Caco-2 (cell line): ENCODE measurements around the gene LDB1. TPM values are rescaled to one million over a fixed set of nuclear protein-coding genes. Genes with fewer than 3 reads are reported as not detected.

Experiments used
- BruUV-seq: library from RNA; stranded (reverse); fragments of 400-500 nt; replicated peaks from 2 replicates; lab custom pipeline; 2021; lab: Mats Ljungman, UMichigan
- CTCF ChIA-PET: fragments of 300-600 bp; sonication (Branson Sonifier 250); formaldehyde crosslinking; loops from one replicate; lab custom pipeline; 2022; ENCODE audit warnings: antibody characterized with exemption; lab: Charles Lee
- POLR2A ChIA-PET: fragments of 300-600 bp; sonication (Branson Sonifier 250); formaldehyde crosslinking; loops from one replicate; lab custom pipeline; 2022; ENCODE audit warnings: antibody characterized with exemption; lab: Charles Lee
- DNase-seq, 2 experiments: peaks; one replicate each; pipeline versions ENCODE4 v3.0.0 to v3.0.0-alpha.2; 2020 to 2022
- H3K27me3 ChIP-seq: replicated peaks from 2 replicates; pipeline ENCODE4 v1.6.0; 2011; ENCODE audit warnings: low read length; ENCODE audit not compliant: control insufficient read depth, insufficient read depth
- H3K36me3 ChIP-seq: 2 replicates; pipeline ENCODE4 v1.5.1; 2011; ENCODE audit warnings: low read length; ENCODE audit not compliant: control insufficient read depth, insufficient read depth
- H3K4me1 ChIP-seq: fragments of 250-450 bp; sonication (Bioruptor Pico); 2 replicates; pipeline ENCODE4 v1.5.1; 2020; ENCODE audit warnings: mild to moderate bottlenecking
- H3K4me3 ChIP-seq: 2 replicates; pipeline ENCODE4 v1.5.1; 2011; ENCODE audit warnings: low read depth, mild to moderate bottlenecking, control low read depth, low read length
- H3K9me3 ChIP-seq: fragments of 250-450 bp; sonication (Bioruptor Pico); 2 replicates; pipeline ENCODE4 v1.5.1; 2020; ENCODE audit warnings: mild to moderate bottlenecking, moderate library complexity
- H3K27ac Mint-ChIP-seq: one replicate; pipeline ENCODE4 v1.8.0; 2022; ENCODE audit warnings: mixed read lengths; ENCODE audit not compliant: unreplicated experiment
- H3K27me3 Mint-ChIP-seq: one replicate; pipeline ENCODE4 v1.8.0; 2022; ENCODE audit warnings: mixed read lengths; ENCODE audit not compliant: insufficient read depth, unreplicated experiment
- H3K36me3 Mint-ChIP-seq: one replicate; pipeline ENCODE4 v1.8.0; 2022; ENCODE audit warnings: mild to moderate bottlenecking, mixed read lengths; ENCODE audit not compliant: insufficient read depth, unreplicated experiment
- H3K4me1 Mint-ChIP-seq: one replicate; pipeline ENCODE4 v1.8.0; 2022; ENCODE audit warnings: low read depth, mixed read lengths; ENCODE audit not compliant: unreplicated experiment
- H3K4me3 Mint-ChIP-seq: one replicate; pipeline ENCODE4 v1.8.0; 2022; ENCODE audit warnings: mild to moderate bottlenecking, moderate library complexity, mixed read lengths; ENCODE audit not compliant: unreplicated experiment
- H3K9me3 Mint-ChIP-seq: one replicate; pipeline ENCODE4 v1.8.0; 2022; ENCODE audit warnings: mixed read lengths; ENCODE audit not compliant: unreplicated experiment
- intact Hi-C: fragments of 100-400 bp; cut with micrococcal nuclease; formaldehyde crosslinking; loops from one replicate; pipeline ENCODE4 v1.10.0; 2022; ENCODE audit not compliant: unreplicated experiment
- total RNA-seq: library from RNA; stranded (reverse); gene quantifications from 2 replicates; pipeline ENCODE4 v1.2.3, GENCODE V29; 2022
- TF ChIP-seq, protein P1 (sequence below), 2 experiments: fragments of 200-600 bp in 1 of 2; IDR thresholded peaks; 1 replicate in 1 of 2; 2 replicates in 1 of 2; pipeline versions ENCODE4 v1.5.1 to v1.8.0; 2011 to 2022; ENCODE audit warnings: antibody characterized with exemption in 1 of 2, control low read depth in 1 of 2, inconsistent platforms in 1 of 2, low read depth in 1 of 2, low read length in 1 of 2, mild to moderate bottlenecking in 1 of 2, moderate library complexity in 1 of 2; ENCODE audit not compliant: insufficient read depth in 1 of 2, severe bottlenecking in 1 of 2, unreplicated experiment in 1 of 2

The LDB1 gene
- total RNA-seq, 1 experiment from 2014 or later: 52.3 TPM

DNA sequence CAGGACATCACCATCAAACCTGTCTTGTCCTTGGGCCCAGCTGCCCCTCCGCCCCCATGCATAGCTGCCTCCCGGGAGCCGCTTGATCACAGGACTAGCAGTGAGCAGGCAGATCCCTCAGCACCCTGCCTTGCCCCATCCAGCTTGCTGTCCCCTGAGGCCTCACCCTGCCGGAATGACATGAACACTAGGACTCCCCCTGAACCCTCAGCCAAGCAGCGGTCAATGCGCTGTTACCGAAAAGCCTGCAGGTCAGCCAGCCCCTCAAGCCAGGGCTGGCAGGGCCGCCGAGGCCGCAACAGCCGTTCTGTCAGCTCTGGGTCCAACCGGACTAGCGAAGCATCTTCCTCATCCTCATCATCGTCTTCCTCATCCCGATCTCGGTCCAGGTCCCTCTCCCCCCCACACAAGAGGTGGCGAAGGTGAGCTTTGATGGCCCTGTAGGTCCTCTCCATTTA is 26.8 kb upstream of the LDB1 start:
- H3K27ac Mint-ChIP-seq: no peak overlapping the region
- TF ChIP-seq, protein P1, sequence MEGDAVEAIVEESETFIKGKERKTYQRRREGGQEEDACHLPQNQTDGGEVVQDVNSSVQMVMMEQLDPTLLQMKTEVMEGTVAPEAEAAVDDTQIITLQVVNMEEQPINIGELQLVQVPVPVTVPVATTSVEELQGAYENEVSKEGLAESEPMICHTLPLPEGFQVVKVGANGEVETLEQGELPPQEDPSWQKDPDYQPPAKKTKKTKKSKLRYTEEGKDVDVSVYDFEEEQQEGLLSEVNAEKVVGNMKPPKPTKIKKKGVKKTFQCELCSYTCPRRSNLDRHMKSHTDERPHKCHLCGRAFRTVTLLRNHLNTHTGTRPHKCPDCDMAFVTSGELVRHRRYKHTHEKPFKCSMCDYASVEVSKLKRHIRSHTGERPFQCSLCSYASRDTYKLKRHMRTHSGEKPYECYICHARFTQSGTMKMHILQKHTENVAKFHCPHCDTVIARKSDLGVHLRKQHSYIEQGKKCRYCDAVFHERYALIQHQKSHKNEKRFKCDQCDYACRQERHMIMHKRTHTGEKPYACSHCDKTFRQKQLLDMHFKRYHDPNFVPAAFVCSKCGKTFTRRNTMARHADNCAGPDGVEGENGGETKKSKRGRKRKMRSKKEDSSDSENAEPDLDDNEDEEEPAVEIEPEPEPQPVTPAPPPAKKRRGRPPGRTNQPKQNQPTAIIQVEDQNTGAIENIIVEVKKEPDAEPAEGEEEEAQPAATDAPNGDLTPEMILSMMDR (IDR thresholded peaks at IDR 0.05; ENCODE audit: insufficient read depth in 1 of 2, low read depth in 1 of 2, low read length in 1 of 2, severe bottlenecking in 1 of 2, unreplicated experiment in 1 of 2): no peak
- no peak overlapping the region for H3K4me3 ChIP-seq
- BruUV-seq: no TSS peak
- no peak overlapping the region for H3K4me3 Mint-ChIP-seq
- POLR2A ChIA-PET: no interaction called here
- no peaks in the 10 kb centered on the region for H3K9me3 ChIP-seq
- CTCF ChIA-PET: no interaction called here
- H3K27me3 ChIP-seq: no peaks in the 10 kb centered on the region
- no peak for DNase-seq
- H3K9me3 Mint-ChIP-seq: no peaks in the 10 kb centered on the region
- H3K36me3 ChIP-seq: peaks cover 15% of the 10 kb centered on the region
- peaks cover 95% of the 10 kb centered on the region for H3K36me3 Mint-ChIP-seq
- no peaks in the 10 kb centered on the region for H3K27me3 Mint-ChIP-seq
- intact Hi-C loops: no loop called here
- peaks cover 26% of the 10 kb centered on the region for H3K4me1 ChIP-seq
- peaks cover 33% of the 10 kb centered on the region for H3K4me1 Mint-ChIP-seq

DNA sequence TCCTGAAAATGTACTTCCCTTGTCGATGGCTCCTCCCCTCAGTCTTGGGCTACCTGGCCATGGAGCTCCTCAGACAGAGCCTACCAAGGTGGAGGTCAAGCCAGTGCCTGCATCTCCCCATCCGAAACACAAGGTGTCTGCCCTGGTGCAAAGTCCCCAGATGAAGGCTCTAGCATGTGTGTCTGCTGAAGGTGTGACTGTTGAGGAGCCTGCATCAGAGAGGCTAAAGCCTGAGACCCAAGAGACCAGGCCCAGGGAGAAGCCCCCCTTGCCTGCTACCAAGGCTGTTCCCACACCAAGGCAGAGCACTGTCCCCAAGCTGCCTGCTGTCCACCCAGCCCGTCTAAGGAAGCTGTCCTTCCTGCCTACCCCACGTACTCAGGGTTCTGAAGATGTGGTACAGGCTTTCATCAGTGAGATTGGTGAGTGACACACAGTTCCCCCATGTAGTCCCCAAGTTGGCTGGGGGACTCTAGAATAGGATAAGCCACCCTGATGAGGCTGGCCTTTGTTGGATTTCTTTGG is 21.5 kb upstream of the LDB1 start:
- no peaks in the 10 kb centered on the region for H3K27me3 Mint-ChIP-seq
- Histone ChIP-seq H3K4me3 (no peak overlapping the region), H3K4me1 (no peaks in the 10 kb centered on the region), H3K9me3 (no peaks in the 10 kb centered on the region), H3K36me3 (peaks cover 17% of the 10 kb centered on the region), H3K27me3 (no peaks in the 10 kb centered on the region)
- no peak for DNase-seq
- ChIA-PET CTCF (no interaction called here), POLR2A (no interaction called here)
- H3K4me3 Mint-ChIP-seq: no peak overlapping the region
- no TSS peak for BruUV-seq
- TF ChIP-seq, protein P1 (IDR thresholded peaks at IDR 0.05; ENCODE audit: insufficient read depth in 1 of 2, low read depth in 1 of 2, low read length in 1 of 2, severe bottlenecking in 1 of 2, unreplicated experiment in 1 of 2): no peak
- peaks cover 10% of the 10 kb centered on the region for H3K4me1 Mint-ChIP-seq
- peaks cover 89% of the 10 kb centered on the region for H3K36me3 Mint-ChIP-seq
- H3K27ac Mint-ChIP-seq: no peak overlapping the region
- intact Hi-C loops: no loop called here
- no peaks in the 10 kb centered on the region for H3K9me3 Mint-ChIP-seq

DNA sequence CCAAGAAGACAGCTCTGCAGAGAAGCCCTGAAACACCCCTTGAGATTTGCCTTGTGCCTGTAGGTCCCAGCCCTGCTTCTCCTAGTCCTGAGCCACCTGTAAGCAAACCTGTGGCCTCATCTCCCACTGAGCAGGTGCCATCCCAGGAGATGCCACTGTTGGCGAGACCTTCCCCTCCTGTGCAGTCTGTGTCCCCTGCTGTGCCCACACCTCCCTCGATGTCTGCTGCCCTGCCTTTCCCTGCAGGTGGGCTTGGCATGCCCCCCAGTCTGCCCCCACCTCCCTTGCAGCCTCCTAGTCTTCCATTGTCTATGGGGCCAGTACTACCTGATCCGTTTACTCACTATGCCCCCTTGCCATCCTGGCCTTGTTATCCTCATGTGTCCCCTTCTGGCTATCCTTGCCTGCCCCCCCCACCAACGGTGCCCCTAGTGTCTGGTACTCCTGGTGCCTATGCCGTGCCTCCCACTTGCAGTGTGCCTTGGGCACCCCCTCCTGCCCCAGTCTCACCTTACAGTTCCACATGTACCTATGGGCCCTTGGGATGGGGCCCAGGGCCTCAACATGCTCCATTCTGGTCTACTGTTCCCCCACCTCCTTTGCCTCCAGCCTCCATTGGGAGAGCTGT is 20.9 kb upstream of the LDB1 start:
- no peaks in the 10 kb centered on the region for H3K27me3 ChIP-seq
- no peaks in the 10 kb centered on the region for H3K9me3 Mint-ChIP-seq
- no peak for DNase-seq
- intact Hi-C loops: no loop called here
- TF ChIP-seq, protein P1 (IDR thresholded peaks at IDR 0.05; ENCODE audit: insufficient read depth in 1 of 2, low read depth in 1 of 2, low read length in 1 of 2, severe bottlenecking in 1 of 2, unreplicated experiment in 1 of 2): no peak
- peaks cover 13% of the 10 kb centered on the region for H3K36me3 ChIP-seq
- H3K4me1 ChIP-seq: no peaks in the 10 kb centered on the region
- H3K4me3 Mint-ChIP-seq: no peak overlapping the region
- ChIA-PET CTCF (no interaction called here), POLR2A (no interaction called here)
- no TSS peak for BruUV-seq
- peaks cover 5% of the 10 kb centered on the region for H3K4me1 Mint-ChIP-seq
- no peak overlapping the region for H3K4me3 ChIP-seq
- no peak overlapping the region for H3K27ac Mint-ChIP-seq
- no peaks in the 10 kb centered on the region for H3K27me3 Mint-ChIP-seq
- H3K9me3 ChIP-seq: no peaks in the 10 kb centered on the region
- peaks cover 88% of the 10 kb centered on the region for H3K36me3 Mint-ChIP-seq
